Tibial nerve (tissue), 4 donors: ENCODE data around the gene TMOD3. TPM values are rescaled to one million over a fixed set of nuclear protein-coding genes. Genes with fewer than 3 reads are reported as not detected.
A peak's percentile ranks its signal among the peaks of the same experiment; 100 is the strongest.

ENCODE experiments used
- DNase-seq, 2 donors: peaks; one replicate each; pipeline ENCODE4 v3.0.0-alpha.2; 2019; ENCODE audit warnings: low spot score in 2 of 2
- H3K27ac ChIP-seq, 4 donors: fragments of 200-600 bp; sonication (generic) in 3 of 4; one replicate each; pipeline ENCODE4 v1.5.1; 2017 to 2019; ENCODE audit warnings: mild to moderate bottlenecking in 1 of 4
- H3K27me3 ChIP-seq, 2 donors: fragments of 200-600 bp; sonication (generic) in 1 of 2; one replicate each; pipeline versions ENCODE4 v1.5.1 to v1.6.0; 2017 to 2019
- H3K36me3 ChIP-seq, 3 donors: fragments of 200-600 bp; sonication (generic); one replicate each; pipeline ENCODE4 v1.5.1; 2018 to 2019
- H3K4me1 ChIP-seq, 4 donors: fragments of 200-600 bp; sonication (generic) in 3 of 4; one replicate each; pipeline ENCODE4 v1.5.1; 2017 to 2019
- H3K4me3 ChIP-seq, 4 donors: fragments of 200-600 bp; sonication (generic) in 3 of 4; one replicate each; pipeline ENCODE4 v1.5.1; 2017 to 2019; ENCODE audit warnings: mild to moderate bottlenecking in 1 of 4, moderate library complexity in 1 of 4
- H3K9me3 ChIP-seq, 4 donors: fragments of 200-600 bp; sonication (generic) in 3 of 4; one replicate each; pipeline ENCODE4 v1.5.1; 2017 to 2019
- CTCF ChIP-seq, 5 experiments: fragments of 200-600 bp in 3 of 5; fragments of 450-650 bp in 2 of 5; sonication (generic) in 3 of 5; IDR thresholded peaks; one replicate each; pipeline ENCODE4 v1.5.1; 2016 to 2019; ENCODE audit warnings: antibody characterized with exemption in 5 of 5, mild to moderate bottlenecking in 3 of 5, moderate library complexity in 2 of 5
- EP300 ChIP-seq, 2 donors: sonication (generic); formaldehyde crosslinking; IDR thresholded peaks; one replicate each; pipeline ENCODE4 v1.6.1; 2017; ENCODE audit warnings: antibody characterized with exemption in 2 of 2, mild to moderate bottlenecking in 1 of 2
- POLR2A ChIP-seq, 2 donors: fragments of 450-650 bp; IDR thresholded peaks; one replicate each; pipeline ENCODE4 v1.6.1; 2017; ENCODE audit warnings: antibody characterized with exemption in 2 of 2, mild to moderate bottlenecking in 2 of 2, moderate library complexity in 2 of 2
- WGBS, 2 donors: methylation state at CpG; one replicate each; pipeline ENCODE4 v1.1.5; 2018; 5-methylcytosine and 5-hydroxymethylcytosine counted together
- total RNA-seq, 4 donors: library from RNA; depleted of rRNA; stranded (reverse); fragments of >200 nt; gene quantifications; one replicate each; pipeline ENCODE4 v1.1.0, GENCODE V29; 2016

Gene TMOD3
- total RNA-seq, 4 donors from 2014 or later, result 23.7 to 46.8 (median 29.5) TPM

GRCh38 chr15:51853998-51854397 is 24.5 kb downstream of the TMOD3 start:
- Histone ChIP-seq H3K36me3 (no peaks in the 10 kb centered on the region), H3K9me3 (no peaks in the 10 kb centered on the region), H3K4me3 (no peak overlapping the region), H3K27ac (no peak overlapping the region), H3K27me3 (no peaks in the 10 kb centered on the region), H3K4me1 (peaks cover 0 to 50% (median 3%) of the 10 kb centered on the region in 4 donors)
- no peak for TF ChIP-seq CTCF (IDR thresholded peaks at IDR 0.05)
- TF ChIP-seq POLR2A (IDR thresholded peaks at IDR 0.05), result no peak
- no peak for TF ChIP-seq EP300 (IDR thresholded peaks at IDR 0.05)
- WGBS, 2 donors, result 81 to 88% methylated on average over 2 of the region's 2 CpGs
- no peak for DNase-seq

GRCh38 chr15:51855612-51856011 is 26.2 kb downstream of the TMOD3 start:
- Histone ChIP-seq H3K9me3 (no peaks in the 10 kb centered on the region), H3K36me3 (no peaks in the 10 kb centered on the region), H3K27me3 (no peaks in the 10 kb centered on the region), H3K4me1 (peaks cover 0 to 35% (median 3%) of the 10 kb centered on the region in 4 donors), H3K4me3 (no peak overlapping the region), H3K27ac (peak overlapping the region in 1 of 4 donors; percentile 21)
- TF ChIP-seq CTCF (IDR thresholded peaks at IDR 0.05), result no peak
- TF ChIP-seq EP300 (IDR thresholded peaks at IDR 0.05), result no peak
- TF ChIP-seq POLR2A (IDR thresholded peaks at IDR 0.05), result no peak
- DNase-seq, result no peak
- 91 to 93% methylated on average over 1 of the region's 1 CpG for WGBS, 2 donors

GRCh38 chr15:51856714-51857380 is 27.4 kb downstream of the TMOD3 start:
- H3K4me1 ChIP-seq, result peaks cover 0 to 30% (median 3%) of the 10 kb centered on the region in 4 donors
- TF ChIP-seq EP300 (IDR thresholded peaks at IDR 0.05) (no peak), CTCF (IDR thresholded peaks at IDR 0.05) (no peak), POLR2A (IDR thresholded peaks at IDR 0.05) (no peak)
- 71 to 72% methylated on average over 5 of the region's 5 CpGs for WGBS, 2 donors
- H3K36me3 ChIP-seq, result no peaks in the 10 kb centered on the region
- DNase-seq, result no peak
- H3K9me3 ChIP-seq, result no peaks in the 10 kb centered on the region
- H3K4me3 ChIP-seq, result no peak overlapping the region
- no peak overlapping the region for H3K27ac ChIP-seq
- H3K27me3 ChIP-seq, result no peaks in the 10 kb centered on the region

- WGBS, 2 donors, result 87 to 91% methylated on average over 10 of the region's 10 CpGs
- no peaks in the 10 kb centered on the region for H3K27me3 ChIP-seq
- H3K4me3 ChIP-seq, result no peak overlapping the region
- peaks cover 0 to 23% (median 0%) of the 10 kb centered on the region in 3 donors for H3K36me3 ChIP-seq
- H3K27ac ChIP-seq, result no peak overlapping the region
- peaks cover 0 to 10% (median 0%) of the 10 kb centered on the region in 4 donors for H3K4me1 ChIP-seq
- TF ChIP-seq EP300 (IDR thresholded peaks at IDR 0.05) (no peak), POLR2A (IDR thresholded peaks at IDR 0.05) (no peak), CTCF (IDR thresholded peaks at IDR 0.05) (no peak)
- DNase-seq, result no peak
- no peaks in the 10 kb centered on the region for H3K9me3 ChIP-seq
Measured at GRCh38 chr15:51861557-51862359, 32.3 kb downstream of the TMOD3 start.

- Histone ChIP-seq H3K9me3 (no peaks in the 10 kb centered on the region), H3K4me3 (no peak overlapping the region), H3K4me1 (peaks cover 0 to 10% (median 0%) of the 10 kb centered on the region in 4 donors), H3K36me3 (peaks cover 0 to 23% (median 0%) of the 10 kb centered on the region in 3 donors), H3K27ac (no peak overlapping the region), H3K27me3 (no peaks in the 10 kb centered on the region)
- TF ChIP-seq EP300 (IDR thresholded peaks at IDR 0.05) (no peak), CTCF (IDR thresholded peaks at IDR 0.05) (no peak), POLR2A (IDR thresholded peaks at IDR 0.05) (no peak)
- WGBS, 2 donors, result 83 to 90% methylated on average over 2 of the region's 2 CpGs
- DNase-seq, result no peak
Measured at GRCh38 chr15:51863131-51863530, 33.7 kb downstream of the TMOD3 start.
